Tibial artery (tissue), 4 donors: ENCODE measurements around the gene FAM72A.
"Not testable (repeated sequence)": the region's sequence is repeated elsewhere in the genome, so short reads cannot be mapped to it uniquely, and the experiment has no call there.

ENCODE experiments used
- DNase-seq, 2 donors: peaks; one replicate each; pipeline ENCODE4 v3.0.0-alpha.2; 2019
- H3K27ac ChIP-seq, 2 donors: fragments of 200-600 bp; sonication (generic) in 1 of 2; 1 replicate in 1 of 2; 2 replicates in 1 of 2; pipeline ENCODE4 v1.5.1; 2018 to 2019; ENCODE audit warnings: mild to moderate bottlenecking in 1 of 2
- H3K27me3 ChIP-seq, 2 donors: fragments of 200-600 bp; sonication (generic) in 1 of 2; one replicate each; pipeline versions ENCODE4 v1.5.1 to v1.6.0; 2016 to 2019
- H3K36me3 ChIP-seq, 3 donors: fragments of 200-600 bp; sonication (generic) in 2 of 3; one replicate each; pipeline ENCODE4 v1.5.1; 2016 to 2019; ENCODE audit warnings: mild to moderate bottlenecking in 2 of 3
- H3K4me1 ChIP-seq, 4 donors: fragments of 200-600 bp; sonication (generic) in 2 of 4; 1 replicate in 3 of 4; 2 replicates in 1 of 4; pipeline ENCODE4 v1.5.1; 2016 to 2019
- H3K4me3 ChIP-seq, 2 donors: fragments of 200-600 bp; sonication (generic) in 1 of 2; 1 replicate in 1 of 2; 2 replicates in 1 of 2; pipeline ENCODE4 v1.5.1; 2018 to 2019; ENCODE audit warnings: mild to moderate bottlenecking in 2 of 2
- H3K9me3 ChIP-seq, 3 donors: fragments of 200-600 bp; sonication (generic) in 1 of 3; one replicate each; pipeline ENCODE4 v1.5.1; 2016 to 2019
- intact Hi-C: fragments of 100-400 bp; cut with DNase I; formaldehyde crosslinking; loops from one replicate; pipeline ENCODE4 v1.15.0; 2023; ENCODE audit warnings: low total_unique reads
- TF ChIP-seq, protein P1 (sequence below), 2 experiments: fragments of 200-600 bp in 1 of 2; fragments of 450-650 bp in 1 of 2; IDR thresholded peaks; one replicate each; pipeline ENCODE4 v1.5.1; 2017 to 2019; ENCODE audit warnings: antibody characterized with exemption in 2 of 2, mild to moderate bottlenecking in 1 of 2, moderate library complexity in 1 of 2

FAM72A gene

DNA sequence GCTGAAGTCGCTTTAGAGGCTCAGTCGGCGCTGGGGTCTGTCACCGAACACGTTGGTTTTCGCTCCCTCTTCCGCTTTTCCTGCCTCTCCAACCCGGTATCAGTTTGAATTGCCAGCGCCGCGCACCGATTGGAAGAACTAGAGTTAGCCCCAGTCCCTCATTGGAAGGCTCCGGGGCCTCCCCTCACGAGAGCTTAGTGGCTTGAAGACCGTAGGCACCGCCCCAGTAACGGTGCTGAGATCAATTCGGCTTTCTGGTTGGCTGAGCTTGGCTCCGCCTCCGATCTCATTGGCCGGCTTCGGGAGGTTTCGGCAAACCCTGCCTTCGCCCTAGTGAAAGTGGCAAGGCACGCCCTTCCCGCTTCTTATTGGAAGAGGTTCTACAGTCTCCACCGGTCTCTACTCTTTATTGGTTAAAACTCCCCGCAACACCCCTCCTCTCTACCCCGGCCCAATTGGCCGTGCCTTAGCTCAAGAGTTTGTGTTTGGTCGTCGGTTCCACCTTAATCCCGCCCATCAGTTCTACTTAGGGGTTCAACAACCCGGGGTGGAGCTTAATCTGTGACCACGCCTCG lies at the start of gene FAM72A:
Gene FAM72A, minus strand, starts transcription at position 51 of the 575 bp plus-strand sequence. CDS start 814 bp downstream, outside the sequence.
- TF ChIP-seq, protein P1, sequence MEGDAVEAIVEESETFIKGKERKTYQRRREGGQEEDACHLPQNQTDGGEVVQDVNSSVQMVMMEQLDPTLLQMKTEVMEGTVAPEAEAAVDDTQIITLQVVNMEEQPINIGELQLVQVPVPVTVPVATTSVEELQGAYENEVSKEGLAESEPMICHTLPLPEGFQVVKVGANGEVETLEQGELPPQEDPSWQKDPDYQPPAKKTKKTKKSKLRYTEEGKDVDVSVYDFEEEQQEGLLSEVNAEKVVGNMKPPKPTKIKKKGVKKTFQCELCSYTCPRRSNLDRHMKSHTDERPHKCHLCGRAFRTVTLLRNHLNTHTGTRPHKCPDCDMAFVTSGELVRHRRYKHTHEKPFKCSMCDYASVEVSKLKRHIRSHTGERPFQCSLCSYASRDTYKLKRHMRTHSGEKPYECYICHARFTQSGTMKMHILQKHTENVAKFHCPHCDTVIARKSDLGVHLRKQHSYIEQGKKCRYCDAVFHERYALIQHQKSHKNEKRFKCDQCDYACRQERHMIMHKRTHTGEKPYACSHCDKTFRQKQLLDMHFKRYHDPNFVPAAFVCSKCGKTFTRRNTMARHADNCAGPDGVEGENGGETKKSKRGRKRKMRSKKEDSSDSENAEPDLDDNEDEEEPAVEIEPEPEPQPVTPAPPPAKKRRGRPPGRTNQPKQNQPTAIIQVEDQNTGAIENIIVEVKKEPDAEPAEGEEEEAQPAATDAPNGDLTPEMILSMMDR (IDR thresholded peaks at IDR 0.05): peak in 1 of 2 experiments; percentile 38
- Histone ChIP-seq H3K4me3 (peak within 1 kb of the TSS; percentile 51 to 63), H3K27ac (peak within 1 kb of the TSS; percentile 74 to 78)
- H3K9me3 ChIP-seq, intact Hi-C loops, H3K27me3 ChIP-seq, H3K4me1 ChIP-seq, H3K36me3 ChIP-seq: not testable (repeated sequence)
- DNase-seq: peak; percentile 99 to 100

DNA sequence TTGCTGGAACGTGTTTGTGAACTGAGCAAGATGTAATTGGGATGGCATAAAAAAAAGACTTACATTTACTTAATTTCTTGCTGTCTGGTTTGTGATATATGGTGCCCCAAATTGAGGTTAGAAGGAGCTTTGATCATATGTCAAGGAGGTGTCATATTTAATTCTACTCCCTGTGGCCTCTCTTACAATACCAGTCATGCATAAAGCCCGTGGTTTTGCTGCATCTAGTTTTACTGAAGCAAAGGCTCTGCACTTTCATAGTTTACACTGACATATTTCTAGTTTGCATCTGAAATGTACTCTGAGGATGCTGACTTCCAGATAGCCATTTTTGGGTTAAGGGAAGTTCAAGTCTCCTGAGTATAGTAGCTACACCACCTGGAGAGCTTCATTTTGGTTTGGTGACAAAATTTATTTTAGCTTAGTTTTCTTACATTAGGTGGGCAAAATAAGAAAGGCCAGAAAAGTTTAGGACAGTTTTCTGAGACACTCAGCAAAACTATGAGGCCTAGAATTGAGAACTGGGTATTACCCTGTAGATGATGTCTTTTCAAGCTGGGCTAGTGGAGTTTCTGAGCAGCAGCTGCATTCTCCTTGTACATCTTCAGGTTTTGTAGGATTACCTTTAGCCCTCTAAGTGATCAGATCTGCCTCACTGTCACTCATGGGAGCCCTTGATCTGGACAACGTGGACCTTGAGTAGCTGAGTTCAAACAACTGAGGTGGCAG lies 48.5 kb upstream of the FAM72A start:
- H3K9me3 ChIP-seq, DNase-seq, H3K27ac ChIP-seq, H3K27me3 ChIP-seq, H3K4me3 ChIP-seq, H3K36me3 ChIP-seq, H3K4me1 ChIP-seq, intact Hi-C loops: not testable (repeated sequence)

DNA sequence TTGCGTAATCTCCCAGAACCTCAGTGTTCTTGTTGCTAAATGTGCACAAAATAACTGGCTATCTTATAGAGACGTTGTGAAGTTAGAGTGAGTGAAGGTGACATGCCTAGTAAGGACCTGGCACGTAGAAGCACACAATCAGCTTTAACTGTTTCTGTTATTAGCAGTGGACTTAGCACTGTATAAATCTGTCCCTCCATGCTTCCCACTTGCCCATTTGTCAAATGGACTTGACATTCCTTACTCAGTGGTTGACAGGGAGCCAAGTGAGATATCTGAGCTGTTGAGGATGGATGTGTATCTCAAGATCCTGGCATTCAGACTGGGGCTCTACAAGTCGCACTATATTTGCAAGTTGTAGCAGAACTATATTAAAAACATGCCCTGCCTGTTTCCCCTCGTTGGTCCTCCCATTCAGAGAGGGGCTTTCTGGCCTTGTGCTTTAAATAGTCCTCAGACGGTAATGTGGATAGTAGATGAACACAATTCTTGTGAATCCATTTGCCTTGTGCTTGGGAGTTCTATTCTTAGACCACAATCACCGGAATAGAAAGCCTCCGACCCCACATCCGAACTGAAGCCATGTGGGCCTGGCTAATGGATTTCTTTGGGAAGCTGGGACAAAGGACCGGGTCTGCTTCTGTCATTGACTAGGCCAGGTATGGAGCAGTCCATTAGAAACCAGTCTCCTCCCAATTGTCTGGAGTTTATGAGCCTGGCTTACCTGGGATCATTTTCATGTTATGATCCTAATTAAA lies 43.7 kb upstream of the FAM72A start:
- H3K27me3 ChIP-seq, H3K27ac ChIP-seq, DNase-seq, intact Hi-C loops, H3K9me3 ChIP-seq, H3K36me3 ChIP-seq, H3K4me3 ChIP-seq, H3K4me1 ChIP-seq: not testable (repeated sequence)

GRCh38 chr1:206245479-206245878 lies 42.8 kb upstream of the FAM72A start:
- H3K4me3 ChIP-seq, DNase-seq, H3K4me1 ChIP-seq, intact Hi-C loops, H3K27ac ChIP-seq, H3K9me3 ChIP-seq, H3K27me3 ChIP-seq, H3K36me3 ChIP-seq: not testable (repeated sequence)

- H3K4me1 ChIP-seq, H3K27me3 ChIP-seq, H3K9me3 ChIP-seq, intact Hi-C loops, H3K27ac ChIP-seq, H3K36me3 ChIP-seq, H3K4me3 ChIP-seq: not testable (repeated sequence)
- DNase-seq: peak in 1 of 2 donors; percentile 22
These were observed 40.7 kb upstream of the FAM72A start for GRCh38 chr1:206243335-206243734.

- H3K4me3 ChIP-seq, H3K27ac ChIP-seq, H3K27me3 ChIP-seq, H3K4me1 ChIP-seq, DNase-seq, H3K9me3 ChIP-seq, H3K36me3 ChIP-seq, intact Hi-C loops: not testable (repeated sequence)
These were observed 37.6 kb upstream of the FAM72A start for GRCh38 chr1:206240288-206240687.

DNA sequence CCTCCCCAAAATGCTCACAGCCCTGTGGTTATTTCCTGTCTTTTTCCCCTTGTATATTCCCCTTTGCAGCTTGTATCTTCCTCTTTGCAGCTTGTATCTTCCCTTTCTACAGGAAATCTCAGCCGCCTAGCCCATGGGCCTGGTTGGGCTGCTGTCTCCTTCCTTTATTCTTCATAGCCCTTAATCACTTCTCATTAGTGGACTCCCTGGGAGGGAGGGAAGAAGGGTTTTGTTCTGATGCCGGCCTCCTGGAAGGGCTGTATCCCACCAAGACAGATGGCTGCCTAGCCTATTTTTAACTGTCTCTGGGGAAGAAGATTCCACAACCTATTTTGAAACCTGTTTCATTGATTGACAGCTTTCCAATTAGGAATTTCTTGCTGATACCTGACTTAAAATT lies 32.6 kb upstream of the FAM72A start:
- intact Hi-C loops, H3K27ac ChIP-seq, H3K4me3 ChIP-seq, H3K9me3 ChIP-seq, H3K27me3 ChIP-seq, H3K4me1 ChIP-seq, H3K36me3 ChIP-seq, DNase-seq: not testable (repeated sequence)

- H3K27ac ChIP-seq, DNase-seq, H3K27me3 ChIP-seq, H3K9me3 ChIP-seq, intact Hi-C loops, H3K4me3 ChIP-seq, H3K4me1 ChIP-seq, H3K36me3 ChIP-seq: not testable (repeated sequence)
These were observed 31.7 kb upstream of the FAM72A start for GRCh38 chr1:206234189-206234916.

DNA sequence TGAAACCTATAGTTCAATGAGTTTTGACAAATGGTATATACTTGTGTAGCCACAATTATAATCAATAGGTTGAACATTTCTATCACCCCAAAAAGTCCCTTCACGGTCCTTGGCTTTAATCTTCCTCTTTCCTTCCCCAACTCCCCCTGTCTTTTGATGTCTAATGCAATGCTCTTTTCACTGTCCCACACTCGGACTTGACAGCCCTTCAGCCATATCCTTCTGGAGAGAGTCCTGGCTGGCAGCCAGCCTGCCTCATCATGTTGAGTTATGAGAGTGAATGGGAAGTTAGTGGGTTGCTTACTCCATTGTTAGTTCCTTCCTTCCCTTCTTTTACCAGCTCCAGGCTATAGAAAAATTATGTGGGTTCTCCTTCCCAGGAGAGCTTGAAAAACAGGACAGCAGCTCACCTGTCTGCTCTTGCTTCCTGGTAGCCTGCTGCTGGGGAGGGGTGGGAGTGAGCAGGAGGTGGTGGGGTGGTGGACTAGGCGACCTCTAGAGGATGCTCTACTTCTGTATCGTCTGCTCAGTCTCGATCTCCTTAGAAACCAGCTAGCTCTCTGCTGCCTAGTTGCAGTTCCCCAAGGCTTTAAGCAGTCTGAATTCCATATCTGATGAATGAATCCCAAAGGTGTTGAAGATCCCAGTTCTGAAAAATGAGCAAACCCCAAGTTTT lies 30.5 kb upstream of the FAM72A start:
- H3K36me3 ChIP-seq, H3K27ac ChIP-seq, H3K4me3 ChIP-seq, H3K9me3 ChIP-seq, intact Hi-C loops, DNase-seq, H3K4me1 ChIP-seq, H3K27me3 ChIP-seq: not testable (repeated sequence)

GRCh38 chr1:206231989-206232388 lies 29.4 kb upstream of the FAM72A start:
- H3K36me3 ChIP-seq, H3K9me3 ChIP-seq, H3K27ac ChIP-seq, intact Hi-C loops, H3K4me1 ChIP-seq, H3K27me3 ChIP-seq, DNase-seq, H3K4me3 ChIP-seq: not testable (repeated sequence)

DNA sequence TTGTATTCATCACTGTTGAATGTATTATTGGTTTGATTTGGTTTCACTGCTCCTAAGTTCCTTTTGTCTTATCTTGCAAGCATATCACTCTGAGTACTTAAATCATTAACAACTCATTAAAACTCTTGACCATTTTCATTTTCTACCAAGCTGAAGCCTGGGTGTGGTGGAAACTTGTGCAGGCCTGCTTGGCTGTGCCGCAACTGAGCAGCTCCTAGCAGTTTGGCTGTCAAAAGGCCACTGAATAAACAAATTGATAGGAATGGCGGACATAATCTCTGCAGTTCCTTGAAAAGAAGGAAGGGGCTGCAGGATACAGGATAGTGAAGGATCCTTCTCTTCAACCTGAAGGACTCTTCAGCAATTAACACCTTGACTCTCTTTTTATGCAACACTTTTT lies 26.6 kb upstream of the FAM72A start:
- H3K27ac ChIP-seq, H3K9me3 ChIP-seq, H3K4me3 ChIP-seq, intact Hi-C loops, H3K36me3 ChIP-seq, H3K4me1 ChIP-seq, DNase-seq, H3K27me3 ChIP-seq: not testable (repeated sequence)

- H3K4me1 ChIP-seq, H3K9me3 ChIP-seq, intact Hi-C loops, DNase-seq, H3K27ac ChIP-seq, H3K36me3 ChIP-seq, H3K4me3 ChIP-seq, H3K27me3 ChIP-seq: not testable (repeated sequence)
These were observed 24.2 kb upstream of the FAM72A start for GRCh38 chr1:206226886-206227285.
